Lower leg skin (tissue), 3 donors: ENCODE measurements around the gene HOXA7.

Experiments
- POLR2A ChIP-seq, 2 donors: fragments of 450-650 bp; IDR thresholded peaks; one replicate each; pipeline ENCODE4 v1.6.1; 2016 to 2017; ENCODE audit warnings: antibody characterized with exemption in 2 of 2, mild to moderate bottlenecking in 1 of 2, moderate library complexity in 1 of 2
- TF ChIP-seq, protein P1 (sequence below), 3 donors: fragments of 450-650 bp; IDR thresholded peaks; one replicate each; pipeline ENCODE4 v1.5.1; 2016; ENCODE audit warnings: antibody characterized with exemption in 3 of 3, mild to moderate bottlenecking in 3 of 3, moderate library complexity in 2 of 3

DNA sequence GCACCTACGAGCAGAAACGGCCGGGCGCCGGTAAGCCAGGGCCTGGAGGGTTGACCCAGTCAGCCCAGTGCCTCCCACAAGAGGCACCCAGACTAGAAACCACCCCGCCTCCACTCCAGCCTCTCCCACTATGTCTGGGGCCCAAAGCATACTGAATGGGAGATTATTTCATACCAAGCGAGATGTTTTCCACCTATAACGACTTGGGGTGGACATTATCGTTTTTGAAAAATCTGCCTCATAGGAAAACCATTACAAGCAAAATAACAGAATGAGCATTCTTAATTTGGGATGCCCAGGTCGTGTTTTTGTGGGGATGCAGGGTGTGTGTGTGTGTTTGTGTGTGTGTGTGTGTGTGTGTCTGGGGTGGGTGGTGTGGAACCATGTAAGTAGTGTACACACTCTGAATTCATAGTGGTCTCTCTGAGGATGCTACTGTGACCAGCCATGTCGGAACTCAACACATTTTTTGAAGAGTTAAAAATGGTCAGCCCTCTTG is 10.5 kb downstream of the HOXA7 start:
- TF ChIP-seq, protein P1, sequence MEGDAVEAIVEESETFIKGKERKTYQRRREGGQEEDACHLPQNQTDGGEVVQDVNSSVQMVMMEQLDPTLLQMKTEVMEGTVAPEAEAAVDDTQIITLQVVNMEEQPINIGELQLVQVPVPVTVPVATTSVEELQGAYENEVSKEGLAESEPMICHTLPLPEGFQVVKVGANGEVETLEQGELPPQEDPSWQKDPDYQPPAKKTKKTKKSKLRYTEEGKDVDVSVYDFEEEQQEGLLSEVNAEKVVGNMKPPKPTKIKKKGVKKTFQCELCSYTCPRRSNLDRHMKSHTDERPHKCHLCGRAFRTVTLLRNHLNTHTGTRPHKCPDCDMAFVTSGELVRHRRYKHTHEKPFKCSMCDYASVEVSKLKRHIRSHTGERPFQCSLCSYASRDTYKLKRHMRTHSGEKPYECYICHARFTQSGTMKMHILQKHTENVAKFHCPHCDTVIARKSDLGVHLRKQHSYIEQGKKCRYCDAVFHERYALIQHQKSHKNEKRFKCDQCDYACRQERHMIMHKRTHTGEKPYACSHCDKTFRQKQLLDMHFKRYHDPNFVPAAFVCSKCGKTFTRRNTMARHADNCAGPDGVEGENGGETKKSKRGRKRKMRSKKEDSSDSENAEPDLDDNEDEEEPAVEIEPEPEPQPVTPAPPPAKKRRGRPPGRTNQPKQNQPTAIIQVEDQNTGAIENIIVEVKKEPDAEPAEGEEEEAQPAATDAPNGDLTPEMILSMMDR (IDR thresholded peaks at IDR 0.05): no peak
- no peak for TF ChIP-seq POLR2A (IDR thresholded peaks at IDR 0.05)
